GM12874 (cell line): ENCODE results near the gene RRH.

Source experiments
- CTCF ChIP-seq: IDR thresholded peaks from 2 replicates; pipeline ENCODE4 v1.5.1; 2011; ENCODE audit warnings: low read depth, mild to moderate bottlenecking, control low read depth, low read length, moderate library complexity; ENCODE audit not compliant: insufficient read depth

Gene RRH

GRCh38 chr4:109818268-109818667, 9.5 kb upstream of the RRH start:
- TF ChIP-seq CTCF = no peak

GRCh38 chr4:109820563-109820962, 7.2 kb upstream of the RRH start:
- no peak for TF ChIP-seq CTCF

- TF ChIP-seq CTCF = no peak
Measured at GRCh38 chr4:109821185-109821584, 6.6 kb upstream of the RRH start.

GRCh38 chr4:109826719-109827118, 1.1 kb upstream of the RRH start:
- TF ChIP-seq CTCF = 0 out of 2 replicates have a peak, but pooled peaks have one; percentile 2

- TF ChIP-seq CTCF = no peak
Measured at GRCh38 chr4:109833756-109834155, 6.0 kb downstream of the RRH start.

- TF ChIP-seq CTCF = no peak
Measured at GRCh38 chr4:109836985-109837384, 9.2 kb downstream of the RRH start.

GRCh38 chr4:109846395-109847098, 18.8 kb downstream of the RRH start:
- TF ChIP-seq CTCF = no peak
